Keratinocyte (primary cell): ENCODE results near the gene PAQR4. TPM values are rescaled to one million over a fixed set of nuclear protein-coding genes. Genes with fewer than 3 reads are reported as not detected.

Experiments used
- DNase-seq: peaks from one replicate; pipeline ENCODE4 v3.0.0-alpha.2; 2011; ENCODE audit warnings: low read depth, missing footprints, low spot score
- FAIRE-seq: peaks from 2 replicates; lab custom pipeline; 2011; peaks lifted over from hg19 to GRCh38; lab: Jason Lieb, UNC
- H2AFZ ChIP-seq: 2 replicates; pipeline ENCODE4 v1.6.0; 2012; ENCODE audit warnings: low read length, control low read depth, inconsistent platforms; ENCODE audit not compliant: control insufficient read depth
- H3K27ac ChIP-seq: 2 replicates; pipeline ENCODE4 v1.5.1; 2011; ENCODE audit warnings: low read length; ENCODE audit not compliant: control insufficient read depth, insufficient read depth
- H3K27me3 ChIP-seq: 3 replicates; pipeline ENCODE4 v1.6.0; 2011; ENCODE audit warnings: low read length; ENCODE audit not compliant: control insufficient read depth, insufficient read depth; ENCODE audit errors: extremely low read depth
- H3K36me3 ChIP-seq, 2 experiments: 2 replicates in 1 of 2; 3 replicates in 1 of 2; pipeline ENCODE4 v1.5.1; 2011; ENCODE audit warnings: low read length in 2 of 2, mild to moderate bottlenecking in 1 of 2; ENCODE audit not compliant: control insufficient read depth in 2 of 2, insufficient read depth in 2 of 2; ENCODE audit errors: extremely low read depth in 1 of 2
- H3K4me1 ChIP-seq: 3 replicates; pipeline ENCODE4 v1.5.1; 2011; ENCODE audit warnings: low read length; ENCODE audit not compliant: control insufficient read depth, insufficient read depth; ENCODE audit errors: extremely low read depth
- H3K4me2 ChIP-seq: 3 replicates; pipeline ENCODE4 v1.6.0; 2011; ENCODE audit warnings: low read depth, low read length; ENCODE audit not compliant: control insufficient read depth, insufficient read depth; ENCODE audit errors: extremely low read depth
- H3K4me3 ChIP-seq, 3 experiments: fragments of 200-600 bp in 1 of 3; sonication (generic) in 1 of 3; 2 replicates in 2 of 3; 3 replicates in 1 of 3; pipeline ENCODE4 v1.5.1; 2011 to 2016; ENCODE audit warnings: low read length in 3 of 3, mild to moderate bottlenecking in 3 of 3, control low read depth in 2 of 3, inconsistent platforms in 1 of 3, low read depth in 1 of 3, mixed read lengths in 1 of 3, mixed run types in 1 of 3, moderate library complexity in 1 of 3; ENCODE audit not compliant: control insufficient read depth in 2 of 3, insufficient read depth in 2 of 3; ENCODE audit errors: extremely low read depth in 1 of 3
- H3K79me2 ChIP-seq: 2 replicates; pipeline ENCODE4 v1.6.0; 2012; ENCODE audit warnings: low read length; ENCODE audit not compliant: control insufficient read depth, insufficient read depth
- H3K9ac ChIP-seq: 3 replicates; pipeline ENCODE4 v1.6.0; 2011; ENCODE audit warnings: low read length; ENCODE audit not compliant: control insufficient read depth, insufficient read depth; ENCODE audit errors: extremely low read depth
- H3K9me1 ChIP-seq: 3 replicates; pipeline ENCODE4 v1.6.0; 2011; ENCODE audit warnings: low read length; ENCODE audit not compliant: control insufficient read depth, insufficient read depth; ENCODE audit errors: extremely low read depth
- H3K9me3 ChIP-seq: 2 replicates; pipeline ENCODE4 v1.5.1; 2012; ENCODE audit warnings: low read depth, low read length; ENCODE audit not compliant: control insufficient read depth
- H4K20me1 ChIP-seq: 3 replicates; pipeline ENCODE4 v1.6.0; 2011; ENCODE audit warnings: low read length; ENCODE audit not compliant: control insufficient read depth, insufficient read depth; ENCODE audit errors: extremely low read depth
- EZH2 ChIP-seq: IDR thresholded peaks from one replicate; pipeline ENCODE4 v1.6.1; 2012; ENCODE audit warnings: inconsistent platforms, mild to moderate bottlenecking, low read length, moderate library complexity
- dilution Hi-C: fragments of 300-500 bp; cut with MboI; formaldehyde crosslinking; loops from one replicate; pipeline ENCODE4 v1.7.0; 2020; ENCODE audit warnings: low sequenced_read_pairs; ENCODE audit not compliant: extremely low pct_ligation_motif_present
- polyA plus RNA-seq, 5 experiments: library from polyadenylated mRNA; depleted of rRNA in 3 of 5; stranded (reverse) in 3 of 5; stranded (forward) in 1 of 5; unstranded in 1 of 5; fragments of >200 nt; gene quantifications; 1 replicate in 1 of 5; 2 replicates in 3 of 5; 3 replicates in 1 of 5; pipeline versions ENCODE4 v1.2.1 to v1.2.3, GENCODE V29; 2011 to 2012; ENCODE audit warnings: missing spikeins in 2 of 5, low read depth in 1 of 5, low replicate concordance in 1 of 5
- TF ChIP-seq, protein P1 (sequence below), 3 experiments: IDR thresholded peaks in 1 of 3; conservative IDR thresholded peaks in 1 of 3; optimal IDR thresholded peaks in 1 of 3; 2 replicates in 2 of 3; 3 replicates in 1 of 3; pipeline versions ENCODE3 to v1.5.1; 2011; ENCODE audit warnings: low read length in 3 of 3, mild to moderate bottlenecking in 3 of 3, moderate library complexity in 2 of 3, control low read depth in 1 of 3, inconsistent platforms in 1 of 3; ENCODE audit not compliant: insufficient read depth in 2 of 3; ENCODE audit errors: extremely low read depth in 1 of 3

PAQR4 gene
- polyA plus RNA-seq, 1 donor (not counting 4 experiments of a cell fraction or from before 2014, with no cell fraction given), result 16.8 TPM

DNA sequence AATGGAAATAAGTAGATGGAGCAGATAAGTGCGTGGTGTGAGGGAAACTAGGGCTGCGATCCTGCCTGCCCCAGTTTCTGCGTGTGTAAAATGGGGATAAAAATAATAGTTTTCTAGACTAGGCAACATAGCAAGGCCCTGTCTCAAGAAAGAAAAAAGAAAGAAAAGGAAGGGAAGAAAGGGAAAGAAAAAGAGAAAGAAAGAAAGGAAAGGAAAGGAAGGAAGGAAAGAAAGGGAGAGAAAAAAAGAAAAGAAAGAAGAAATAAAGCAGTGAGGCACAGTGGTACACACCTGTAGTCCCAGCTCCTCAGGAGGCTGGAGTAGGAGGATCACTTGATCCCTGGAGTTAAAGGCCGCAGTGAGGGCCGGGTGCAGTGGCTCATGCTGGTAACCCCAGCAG lies 13.3 kb downstream of the PAQR4 start:
- no peak overlapping the region for H2AFZ ChIP-seq
- no peaks in the 10 kb centered on the region for H3K9me3 ChIP-seq
- H3K9me1 ChIP-seq, result no peaks in the 10 kb centered on the region
- no peaks in the 10 kb centered on the region for H3K36me3 ChIP-seq
- no peak for TF ChIP-seq EZH2
- TF ChIP-seq, protein P1, sequence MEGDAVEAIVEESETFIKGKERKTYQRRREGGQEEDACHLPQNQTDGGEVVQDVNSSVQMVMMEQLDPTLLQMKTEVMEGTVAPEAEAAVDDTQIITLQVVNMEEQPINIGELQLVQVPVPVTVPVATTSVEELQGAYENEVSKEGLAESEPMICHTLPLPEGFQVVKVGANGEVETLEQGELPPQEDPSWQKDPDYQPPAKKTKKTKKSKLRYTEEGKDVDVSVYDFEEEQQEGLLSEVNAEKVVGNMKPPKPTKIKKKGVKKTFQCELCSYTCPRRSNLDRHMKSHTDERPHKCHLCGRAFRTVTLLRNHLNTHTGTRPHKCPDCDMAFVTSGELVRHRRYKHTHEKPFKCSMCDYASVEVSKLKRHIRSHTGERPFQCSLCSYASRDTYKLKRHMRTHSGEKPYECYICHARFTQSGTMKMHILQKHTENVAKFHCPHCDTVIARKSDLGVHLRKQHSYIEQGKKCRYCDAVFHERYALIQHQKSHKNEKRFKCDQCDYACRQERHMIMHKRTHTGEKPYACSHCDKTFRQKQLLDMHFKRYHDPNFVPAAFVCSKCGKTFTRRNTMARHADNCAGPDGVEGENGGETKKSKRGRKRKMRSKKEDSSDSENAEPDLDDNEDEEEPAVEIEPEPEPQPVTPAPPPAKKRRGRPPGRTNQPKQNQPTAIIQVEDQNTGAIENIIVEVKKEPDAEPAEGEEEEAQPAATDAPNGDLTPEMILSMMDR (optimal IDR thresholded peaks at IDR 0.05 in 1 of 3, IDR thresholded peaks at IDR 0.05 in 1 of 3, conservative IDR thresholded peaks at IDR 0.05 in 1 of 3; ENCODE audit: extremely low read depth in 1 of 3, insufficient read depth in 2 of 3, low read length in 3 of 3), result no peak
- H3K4me2 ChIP-seq, result no peak overlapping the region
- H3K9ac ChIP-seq, result no peak overlapping the region
- H4K20me1 ChIP-seq, result no peaks in the 10 kb centered on the region
- H3K27me3 ChIP-seq, result no peaks in the 10 kb centered on the region
- peaks cover 17% of the 10 kb centered on the region for H3K79me2 ChIP-seq
- DNase-seq, result no peak
- dilution Hi-C loops, result no loop called here
- H3K4me1 ChIP-seq, result peaks cover 31% of the 10 kb centered on the region
- no peak for FAIRE-seq
- no peak overlapping the region for H3K27ac ChIP-seq
- no peak overlapping the region for H3K4me3 ChIP-seq

DNA sequence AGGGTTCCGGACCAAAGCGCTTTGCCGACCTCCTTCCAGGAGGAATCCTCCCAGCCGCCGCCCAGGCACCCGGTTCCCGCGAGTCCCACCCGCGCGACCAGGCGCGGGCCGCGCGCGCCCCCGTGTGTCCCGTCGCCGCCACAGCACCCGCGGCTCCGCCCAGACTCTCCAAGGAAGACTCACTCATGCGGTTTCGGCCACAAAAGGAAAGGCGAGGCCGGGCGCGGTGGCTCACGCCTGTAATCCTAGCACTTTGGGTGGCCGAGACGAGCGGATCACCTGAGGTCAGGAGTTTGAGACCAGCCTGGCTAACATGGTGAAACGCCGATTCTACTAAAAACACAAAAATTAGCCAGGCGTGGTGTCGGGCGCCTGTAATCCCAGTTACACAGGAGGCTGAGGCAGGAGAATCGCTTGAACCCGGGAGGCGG lies 14.6 kb downstream of the PAQR4 start:
- peak overlapping the region; percentile 22 for H3K9ac ChIP-seq

More for the DNA sequence above, 14.6 kb downstream of the PAQR4 start:
- TF ChIP-seq, protein P1 (optimal IDR thresholded peaks at IDR 0.05 in 1 of 3, IDR thresholded peaks at IDR 0.05 in 1 of 3, conservative IDR thresholded peaks at IDR 0.05 in 1 of 3; ENCODE audit: extremely low read depth in 1 of 3, insufficient read depth in 2 of 3, low read length in 3 of 3), result peak; percentile 72 to 81 (median 73)
- TF ChIP-seq EZH2, result no peak
- DNase-seq (no peak), FAIRE-seq (no peak)
- H3K27ac ChIP-seq, result peak overlapping the region; percentile 26
- H2AFZ ChIP-seq, result no peak overlapping the region
- H3K9me3 ChIP-seq, result no peaks in the 10 kb centered on the region
- H3K4me1 ChIP-seq, result peaks cover 29% of the 10 kb centered on the region
- H3K9me1 ChIP-seq, result no peaks in the 10 kb centered on the region
- H4K20me1 ChIP-seq, result no peaks in the 10 kb centered on the region
- dilution Hi-C loops, result no loop called here
- peaks cover 13% of the 10 kb centered on the region for H3K79me2 ChIP-seq
- no peaks in the 10 kb centered on the region for H3K36me3 ChIP-seq
- H3K4me3 ChIP-seq, result no peak overlapping the region
- H3K27me3 ChIP-seq, result no peaks in the 10 kb centered on the region
- H3K4me2 ChIP-seq, result peak overlapping the region; percentile 31
